GM18499 (cell line): ENCODE results near the gene LRRC30.
"Not testable (repeated sequence)": the region's sequence is repeated elsewhere in the genome, so short reads cannot be mapped to it uniquely, and the experiment has no call there.

Experiments
- ATAC-seq: cut with Tn5 transposase; IDR thresholded peaks from one replicate; pipeline ENCODE4 v1.9.1; 2021; ENCODE audit warnings: moderate number of reproducible peaks; ENCODE audit not compliant: insufficient read depth, unreplicated experiment

The LRRC30 gene

DNA sequence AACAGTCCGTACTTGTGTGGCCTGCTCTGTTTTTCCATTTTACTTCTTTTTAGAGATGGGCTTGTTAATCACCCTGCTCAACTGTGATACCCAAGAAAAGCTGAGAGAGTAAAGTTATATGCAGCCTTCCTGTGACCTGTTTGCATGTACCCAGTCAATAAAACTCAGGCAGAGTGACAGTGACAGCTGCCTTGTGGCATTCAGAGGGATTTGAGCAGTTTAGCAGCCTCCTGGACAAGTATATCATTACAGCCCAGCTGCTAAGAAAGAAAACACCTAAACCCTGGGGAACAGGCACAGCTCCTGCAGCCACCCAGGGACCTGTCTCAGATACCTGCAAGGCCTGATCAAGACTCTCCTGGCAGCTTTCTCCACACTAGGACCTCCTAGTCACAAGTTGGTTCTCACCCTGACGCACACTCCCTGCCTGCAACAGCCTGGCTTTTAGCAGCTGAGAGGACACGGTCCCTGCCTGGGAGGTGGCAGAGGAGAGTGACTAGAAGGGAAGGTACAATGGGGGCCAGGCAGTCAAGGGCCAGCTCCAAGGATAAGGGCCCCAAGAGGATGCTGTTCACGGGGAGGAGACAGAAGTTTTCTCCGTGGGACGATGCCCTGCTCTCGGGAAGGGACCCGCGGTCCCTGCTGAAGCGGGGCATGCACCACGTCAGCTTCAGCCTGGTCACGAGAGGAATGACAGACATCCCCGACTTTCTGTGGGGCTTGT lies at the start of gene LRRC30:
Gene LRRC30, plus strand, starts transcription at position 464 of the 724 bp plus-strand sequence. Its CDS starts 50 bp downstream, at position 514.
- ATAC-seq: no peak

DNA sequence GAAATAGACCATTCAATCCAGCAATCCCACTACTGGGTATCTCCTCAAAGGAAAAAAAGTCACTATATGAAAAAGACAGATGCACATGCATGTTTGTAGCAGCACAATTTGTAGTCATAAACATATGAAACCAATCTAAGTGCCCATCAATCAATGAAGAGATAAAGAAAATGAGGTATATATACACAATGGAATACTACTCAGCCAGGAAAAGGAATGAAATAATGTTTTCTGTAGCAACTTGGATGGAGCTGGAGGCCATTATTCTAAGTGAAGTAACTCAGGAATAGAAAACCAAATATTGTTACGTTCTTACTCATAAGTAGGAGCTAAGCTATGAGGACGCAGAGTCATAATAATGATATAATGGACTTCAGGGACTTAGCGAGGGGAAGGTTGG lies 45.2 kb upstream of the LRRC30 start:
- no peak for ATAC-seq

DNA sequence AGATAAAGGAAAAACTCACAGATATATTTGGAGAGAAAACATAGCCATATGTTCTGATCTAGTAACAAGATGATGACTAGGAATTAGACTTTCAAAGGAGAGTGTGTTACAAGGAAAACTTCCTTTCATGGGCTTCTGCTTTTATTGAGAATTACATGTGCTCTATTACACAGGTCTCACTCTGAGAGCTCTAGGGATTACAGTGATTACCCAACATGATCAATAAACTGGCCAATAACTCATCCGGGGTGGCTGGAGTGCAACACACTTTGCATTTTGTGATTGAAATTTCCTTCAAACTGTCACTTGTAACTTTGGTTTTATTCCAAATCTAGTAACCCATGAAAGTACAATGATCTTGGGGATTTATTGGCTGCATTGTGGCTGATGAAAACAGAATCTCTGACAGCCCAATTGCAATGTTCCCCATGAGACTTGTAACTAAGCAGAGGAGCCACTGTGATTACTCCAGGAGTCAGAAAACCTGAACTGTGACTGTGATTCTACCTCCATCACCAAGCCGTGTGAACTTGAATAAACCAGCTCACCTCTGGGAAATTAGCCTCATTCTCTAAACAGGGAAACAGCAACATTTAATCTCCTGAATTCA lies 40.2 kb upstream of the LRRC30 start:
- no peak for ATAC-seq

DNA sequence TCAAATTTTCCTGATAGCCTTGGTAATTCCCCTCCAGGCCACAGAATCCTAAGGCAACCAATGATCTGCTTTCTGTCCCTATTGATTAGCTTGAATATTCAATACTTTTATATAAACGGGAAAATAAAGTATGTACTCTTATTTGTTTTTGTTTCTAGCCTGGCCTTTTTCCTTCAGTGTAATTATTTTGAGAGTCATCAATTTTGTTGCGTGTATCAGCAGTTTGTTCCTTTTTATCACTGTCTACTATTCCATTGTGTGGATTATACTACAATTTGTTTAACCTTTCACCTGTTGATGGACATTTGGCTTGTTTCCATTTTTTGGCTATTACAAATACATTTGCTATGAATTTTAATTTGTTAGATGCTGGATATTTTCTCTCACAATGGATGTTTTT lies 39.2 kb upstream of the LRRC30 start:
- no peak for ATAC-seq

DNA sequence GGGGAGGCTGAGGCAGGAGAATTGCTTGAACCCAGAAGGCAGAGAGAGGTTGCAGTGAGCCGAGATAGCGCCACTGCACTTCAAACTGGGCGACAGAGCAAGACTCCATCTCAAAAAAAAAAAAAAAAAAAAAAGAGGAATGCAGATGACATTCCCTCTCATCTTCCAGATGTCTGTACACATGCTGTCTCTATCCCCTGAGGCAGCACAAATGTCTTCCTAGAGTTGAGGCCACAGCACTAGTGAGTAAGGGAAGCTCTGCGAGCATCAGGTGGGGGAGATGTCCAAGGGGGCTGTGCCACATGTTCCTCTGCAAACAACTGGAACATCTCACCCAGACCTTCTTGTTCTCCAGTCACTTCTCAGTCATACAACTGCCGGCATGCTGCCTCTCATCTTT lies 35.6 kb upstream of the LRRC30 start:
- ATAC-seq: no peak

DNA sequence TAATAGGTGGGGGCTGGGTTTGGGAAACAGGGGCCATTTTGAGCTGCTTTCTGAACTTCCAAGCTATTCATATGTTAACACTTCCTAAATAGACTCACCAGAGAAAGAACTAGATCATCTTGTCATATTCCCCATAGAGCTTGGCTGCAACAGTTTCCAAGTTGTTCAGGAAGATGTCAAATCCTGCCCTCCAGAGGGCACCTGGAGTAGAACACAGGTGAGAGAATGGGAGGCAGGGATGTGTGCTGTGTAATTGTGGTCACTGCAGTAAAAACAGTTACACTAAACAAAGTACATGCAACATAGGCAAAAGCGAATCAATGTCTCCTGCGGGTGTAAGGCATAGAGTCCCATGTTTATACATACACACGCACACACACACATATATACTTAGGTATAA lies 34.5 kb upstream of the LRRC30 start:
- no peak for ATAC-seq

DNA sequence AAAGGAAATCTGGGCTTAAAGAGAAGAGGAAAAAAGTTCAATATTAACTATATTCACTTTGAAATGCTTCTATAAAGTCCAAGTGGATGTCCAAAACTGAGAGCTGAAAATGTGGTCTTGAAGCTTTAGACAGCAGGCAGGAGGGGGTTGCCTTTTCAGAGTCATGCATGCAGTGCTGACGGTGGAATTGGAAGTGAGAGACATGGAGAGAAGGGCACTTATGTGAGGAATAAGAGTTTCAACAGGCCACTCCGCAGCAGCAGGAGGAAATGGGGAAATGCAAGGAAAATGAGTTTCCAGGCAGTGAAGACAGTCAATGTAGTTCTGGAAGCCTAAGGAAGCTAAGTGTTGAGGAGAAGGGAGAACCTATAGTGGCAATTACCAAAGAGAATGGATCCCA lies 33.0 kb upstream of the LRRC30 start:
- ATAC-seq: no peak

DNA sequence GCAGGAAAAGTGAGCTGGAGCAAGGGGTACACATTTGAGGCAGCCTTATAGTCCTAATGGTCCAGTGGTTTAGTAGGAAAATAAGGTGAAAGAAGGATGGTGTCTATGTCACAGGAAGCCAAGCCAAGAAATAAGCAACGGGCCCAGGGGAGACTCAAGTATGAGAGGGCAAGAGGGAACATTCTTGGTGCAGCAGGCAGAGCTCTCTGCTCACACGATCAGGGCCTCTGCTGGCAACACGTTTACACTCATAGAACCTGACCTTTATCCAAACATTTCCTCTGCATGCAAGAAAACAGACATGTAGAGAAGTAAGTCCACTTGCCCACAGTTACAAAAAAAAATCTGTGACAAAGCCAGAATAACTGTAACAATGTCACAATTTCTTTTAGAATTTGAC lies 32.6 kb upstream of the LRRC30 start:
- ATAC-seq: no peak

DNA sequence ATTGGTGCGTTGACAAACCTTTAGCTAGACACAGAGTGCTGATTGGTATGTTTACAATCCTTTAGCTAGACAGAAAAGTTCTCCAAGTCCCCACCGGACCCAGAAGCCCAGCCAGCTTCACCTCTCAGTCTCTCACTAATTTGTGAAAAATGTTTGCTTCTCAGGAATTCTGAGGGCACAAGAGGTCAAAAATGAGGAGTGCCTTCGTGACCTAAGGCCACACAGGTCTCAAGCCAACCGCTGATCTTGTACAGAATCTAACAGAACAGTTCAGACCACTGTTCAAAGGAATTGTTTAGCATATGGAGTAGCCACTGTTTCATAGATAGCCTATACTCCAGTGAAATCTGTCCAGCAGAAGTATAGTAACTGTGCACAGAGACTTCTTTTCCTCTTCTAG lies 29.8 kb upstream of the LRRC30 start:
- no peak for ATAC-seq

DNA sequence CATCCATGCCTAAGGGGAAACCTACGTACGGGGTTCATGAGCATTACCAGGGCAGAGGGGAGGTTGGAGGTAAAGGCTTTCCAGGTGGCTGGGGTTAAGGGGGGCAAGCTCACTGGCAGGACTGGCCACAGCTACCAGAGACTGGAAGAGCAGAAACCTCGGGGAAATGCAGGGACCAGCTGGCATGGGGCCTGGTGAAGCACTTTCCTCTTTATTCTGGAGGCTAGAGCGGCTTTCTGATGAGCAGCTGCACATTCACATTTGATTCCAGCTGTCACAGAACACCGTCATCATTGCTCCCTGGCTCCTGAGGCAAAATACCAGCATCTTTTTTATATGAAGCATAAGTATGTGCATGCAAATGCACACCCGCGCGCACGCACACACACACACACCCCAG lies 28.7 kb upstream of the LRRC30 start:
- ATAC-seq: no peak

DNA sequence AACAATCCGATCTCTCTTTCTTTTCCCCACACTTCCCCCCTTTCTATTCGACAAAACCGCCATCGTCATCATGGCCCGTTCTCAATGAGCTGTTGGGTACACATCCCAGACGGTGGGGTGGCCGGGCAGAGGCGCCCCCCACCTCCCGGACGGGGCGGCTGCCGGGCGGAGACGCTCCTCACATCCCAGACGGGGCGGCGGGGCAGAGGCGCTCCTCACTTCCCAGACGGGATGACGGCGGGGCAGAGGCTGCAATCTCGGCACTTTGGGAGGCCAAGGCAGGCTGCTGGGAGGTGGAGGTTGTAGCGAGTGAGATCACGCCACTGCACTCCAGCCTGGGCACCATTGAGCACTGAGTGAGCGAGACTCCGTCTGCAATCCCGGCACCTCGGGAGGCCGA lies 27.3 kb upstream of the LRRC30 start:
- not testable (repeated sequence) for ATAC-seq

DNA sequence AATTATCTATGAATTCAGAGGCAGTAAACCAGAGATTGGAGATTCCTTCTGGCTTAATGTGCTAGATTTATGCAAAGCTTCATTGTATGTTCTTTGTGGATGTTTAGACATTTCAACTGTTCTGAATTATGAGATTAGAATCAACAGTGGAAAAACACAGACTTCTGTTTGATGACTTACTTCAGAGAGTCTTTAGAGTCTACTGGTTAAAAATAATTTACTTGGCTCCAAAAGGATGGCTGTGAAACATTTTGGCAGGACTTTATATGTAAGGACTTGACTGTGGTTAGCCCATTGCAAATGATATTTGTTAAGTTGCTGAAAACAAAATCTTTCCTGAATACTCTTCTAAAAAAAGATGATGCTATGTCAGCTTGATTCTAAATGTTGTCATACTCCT lies 25.5 kb upstream of the LRRC30 start:
- ATAC-seq: no peak

DNA sequence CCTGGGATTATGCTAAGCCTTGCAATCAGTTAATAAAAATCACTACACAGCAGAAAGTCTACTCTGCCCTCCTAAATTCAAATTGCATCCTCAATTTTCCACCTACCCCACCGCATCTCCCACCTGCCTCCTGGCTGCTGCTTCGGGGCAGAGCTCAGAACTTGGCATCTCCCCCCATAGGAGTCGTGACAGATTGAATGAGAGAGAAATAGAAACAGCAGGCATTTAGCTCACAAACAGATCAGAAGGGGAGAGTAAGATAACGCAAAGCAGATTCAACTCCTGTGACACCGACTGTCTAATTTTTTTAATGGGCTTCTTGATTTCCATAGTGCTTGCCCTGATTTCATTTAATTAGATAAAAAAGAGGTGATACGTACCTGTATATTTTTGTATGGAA lies 24.7 kb upstream of the LRRC30 start:
- ATAC-seq: no peak

DNA sequence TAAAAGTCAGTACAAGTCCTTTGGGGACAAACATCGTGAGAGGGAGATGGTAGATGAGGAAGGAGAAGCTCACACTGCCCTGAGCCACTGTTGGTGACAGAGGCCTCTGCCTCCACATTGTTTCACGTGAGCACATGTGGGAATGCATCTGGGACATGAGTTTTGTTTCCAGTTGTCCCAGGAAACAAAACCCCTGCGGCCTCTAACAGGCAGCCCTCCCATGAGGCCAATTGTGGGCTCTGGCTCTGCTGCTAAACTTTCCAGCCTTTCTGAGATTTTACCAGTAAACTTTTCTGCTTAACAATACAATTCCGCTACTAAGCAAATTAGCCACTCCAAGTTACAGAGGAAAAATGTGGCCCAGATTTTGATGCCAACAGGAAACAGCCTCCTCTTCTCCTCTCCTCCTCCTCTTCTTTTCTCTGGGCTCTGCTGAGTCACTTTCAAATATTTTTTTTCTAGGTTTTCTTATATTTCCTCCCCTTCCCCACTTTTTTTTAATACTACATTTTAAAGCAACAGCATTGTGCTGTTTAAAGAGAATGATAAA lies 23.4 kb upstream of the LRRC30 start:
- no peak for ATAC-seq

DNA sequence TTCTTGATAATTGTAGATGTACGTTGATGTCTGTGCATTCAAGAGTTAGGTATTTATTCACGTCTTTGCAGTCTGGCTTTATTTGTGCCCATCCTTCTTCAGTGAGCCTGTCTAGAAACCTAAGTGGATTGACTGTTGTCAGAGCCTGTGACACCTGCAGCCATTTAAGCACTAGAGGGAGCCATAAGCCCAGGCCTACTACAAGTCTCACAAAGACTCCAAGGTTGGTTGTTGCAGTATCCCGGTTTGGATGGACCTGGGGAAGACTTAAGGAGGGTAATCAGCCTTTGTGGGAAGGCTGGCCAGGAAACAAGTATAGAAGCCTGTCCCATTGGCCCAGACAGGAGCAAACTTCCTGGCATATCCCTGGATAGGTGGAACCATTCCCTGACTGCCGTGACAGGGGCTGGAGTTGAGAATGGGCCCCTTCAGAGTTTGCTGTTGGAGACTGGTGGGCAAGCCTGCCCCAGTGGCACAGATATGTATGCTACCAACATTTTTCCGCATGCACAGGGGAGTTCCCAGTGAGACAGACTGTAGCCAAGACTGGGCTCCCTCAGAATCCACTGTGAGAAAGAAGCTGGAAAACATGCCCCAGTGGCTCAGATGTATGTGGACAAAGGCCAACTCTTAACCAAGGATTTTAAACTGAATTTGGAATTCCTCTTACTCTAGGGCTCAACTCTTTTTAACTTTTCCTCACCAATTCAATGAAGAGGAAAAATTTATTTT lies 9.3 kb upstream of the LRRC30 start:
- ATAC-seq: no peak

DNA sequence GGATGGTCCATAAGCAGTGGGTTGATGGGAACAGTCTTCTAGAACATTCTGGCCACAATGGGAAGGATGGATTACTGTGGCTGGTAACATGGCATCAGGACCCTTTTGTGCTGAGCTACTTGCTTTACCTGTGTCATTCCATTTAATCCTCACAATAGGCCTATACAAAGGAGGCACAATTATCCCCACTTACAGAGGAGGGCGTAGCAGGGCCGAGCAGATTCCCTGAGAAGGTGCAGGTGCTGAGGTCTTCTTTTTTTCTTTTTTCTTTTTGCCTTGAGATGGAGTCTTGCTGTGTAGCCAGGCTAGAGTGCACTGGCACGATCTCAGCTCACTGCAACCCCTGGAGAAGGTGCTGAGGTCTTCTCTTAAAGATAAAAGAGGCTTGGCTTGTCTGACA lies 6.7 kb upstream of the LRRC30 start:
- ATAC-seq: no peak

DNA sequence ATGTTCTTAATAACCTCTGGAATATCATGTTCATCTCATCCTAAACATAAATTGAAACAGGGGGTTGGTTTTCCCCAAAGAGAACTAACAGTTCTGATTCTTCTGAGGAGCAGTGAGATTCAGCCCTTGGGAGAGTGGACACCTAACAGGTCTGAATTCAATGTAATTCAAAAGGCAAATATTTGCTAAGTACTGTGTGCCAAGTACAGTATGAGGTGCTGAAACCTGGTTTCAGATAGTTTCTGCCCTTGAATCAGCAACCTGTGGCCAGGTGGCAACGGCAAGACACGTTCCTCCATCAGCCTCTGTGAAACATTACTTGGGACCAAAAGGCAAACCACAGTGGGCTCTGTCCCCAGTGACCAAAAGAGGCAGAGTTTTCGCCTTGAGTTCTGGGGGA lies 1.3 kb downstream of the LRRC30 start:
- no peak for ATAC-seq

DNA sequence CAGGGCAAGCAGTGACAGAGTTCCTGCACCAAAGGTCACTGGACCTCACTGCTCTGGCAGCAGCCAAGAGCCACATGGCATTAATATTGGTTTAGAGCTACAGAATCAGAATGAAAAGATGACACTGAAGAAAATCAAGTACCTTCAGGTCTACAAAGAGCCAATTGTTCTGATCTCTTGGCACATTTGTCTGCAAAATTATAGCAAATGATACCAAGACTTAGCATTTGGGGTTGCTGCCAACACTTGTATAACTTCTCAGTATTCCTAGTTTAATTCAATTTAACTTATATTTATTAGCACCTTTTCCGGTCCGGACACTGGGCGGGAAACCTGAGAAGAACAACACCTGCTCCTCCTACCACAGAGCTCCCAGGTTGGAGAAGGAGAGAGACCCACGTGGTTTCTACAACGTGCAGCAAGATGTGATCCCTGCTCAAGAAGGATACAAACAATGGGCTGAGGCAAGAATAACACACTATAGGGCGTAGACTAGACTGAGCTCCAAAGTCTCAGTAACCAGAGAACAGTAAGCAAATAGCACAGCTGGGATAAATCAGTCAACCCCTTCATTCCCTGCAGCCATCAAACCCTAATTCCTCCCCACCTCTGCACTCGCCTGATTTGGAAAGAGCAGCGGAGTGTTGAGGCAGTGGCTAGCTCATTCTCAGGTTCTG lies 2.4 kb downstream of the LRRC30 start:
- ATAC-seq: no peak

DNA sequence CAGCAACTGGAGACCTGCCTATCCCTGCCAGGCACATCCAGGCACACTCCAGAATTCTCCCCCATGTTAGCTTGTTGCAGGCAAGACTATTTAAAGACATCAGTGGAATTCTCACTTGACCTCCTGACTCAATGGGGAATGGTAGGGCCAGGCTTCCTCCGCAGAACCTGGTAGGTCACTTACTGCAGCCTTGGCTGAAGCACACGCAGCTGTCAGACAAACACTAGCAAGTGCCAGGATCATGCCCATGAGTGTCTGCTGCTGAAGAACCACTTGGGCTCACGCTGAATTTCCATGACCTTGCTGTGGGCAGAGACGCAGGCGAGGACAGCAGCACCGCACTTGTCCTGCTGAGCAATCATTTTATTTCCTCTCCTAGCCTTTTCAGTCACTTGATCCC lies 3.2 kb downstream of the LRRC30 start:
- no peak for ATAC-seq

DNA sequence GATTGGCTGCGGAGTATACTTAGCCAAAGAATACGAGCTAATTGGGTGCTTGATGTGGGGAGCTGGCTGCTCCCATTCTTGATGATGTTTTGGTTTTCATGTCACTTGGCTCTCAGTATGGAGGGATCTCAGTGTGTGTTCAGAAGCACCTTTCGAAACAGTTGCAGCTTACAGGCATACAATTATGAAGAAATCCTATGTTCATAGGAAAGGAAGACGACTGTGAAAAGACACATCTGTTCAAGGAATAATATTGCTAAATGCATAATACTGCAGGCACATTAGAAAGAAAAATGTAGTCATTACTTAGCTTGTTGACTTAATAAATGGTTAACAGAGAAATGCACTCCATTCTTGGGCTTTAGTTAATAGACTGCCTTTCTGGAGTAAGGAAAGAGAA lies 4.1 kb downstream of the LRRC30 start:
- ATAC-seq: no peak

DNA sequence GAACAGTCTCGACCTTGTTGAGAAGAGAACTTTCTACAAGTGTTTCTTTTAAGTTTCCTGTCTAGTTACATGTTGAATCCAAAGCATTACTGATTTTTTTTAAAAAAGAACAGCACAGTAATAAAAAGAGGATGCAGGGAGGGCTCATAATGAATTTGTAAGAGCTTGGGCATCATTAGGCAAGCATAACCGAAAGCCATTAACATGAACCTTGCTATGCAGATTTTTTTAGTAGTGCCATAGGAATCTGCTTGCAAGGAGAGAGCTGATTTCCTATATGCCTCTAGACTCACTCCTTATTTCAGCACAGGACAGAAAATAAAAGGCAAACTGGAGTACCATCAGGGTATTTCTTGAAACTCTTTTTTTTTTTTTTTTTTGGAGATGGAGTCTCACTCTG lies 5.2 kb downstream of the LRRC30 start:
- ATAC-seq: no peak
